HG03095 (cell line): ENCODE data around the gene CMIP.

Source experiments
- ATAC-seq: cut with Tn5 transposase; IDR thresholded peaks from one replicate; pipeline ENCODE4 v1.9.1; 2021; ENCODE audit warnings: moderate library complexity; ENCODE audit not compliant: unreplicated experiment

CMIP gene

GRCh38 chr16:81632392-81633146 lies 188.0 kb downstream of the CMIP start:
- no peak for ATAC-seq

- ATAC-seq, result no peak
These were observed 188.6 kb downstream of the CMIP start for GRCh38 chr16:81633147-81633619.

GRCh38 chr16:81633680-81634379 lies 189.2 kb downstream of the CMIP start:
- ATAC-seq, result no peak

- ATAC-seq, result no peak
These were observed 189.9 kb downstream of the CMIP start for GRCh38 chr16:81634380-81635062.

- ATAC-seq, result no peak
These were observed 190.7 kb downstream of the CMIP start for GRCh38 chr16:81635063-81635937.

GRCh38 chr16:81636298-81636993 lies 191.8 kb downstream of the CMIP start:
- no peak for ATAC-seq

GRCh38 chr16:81637336-81638235 lies 193.0 kb downstream of the CMIP start:
- no peak for ATAC-seq

GRCh38 chr16:81638286-81638945 lies 193.8 kb downstream of the CMIP start:
- ATAC-seq, result no peak

GRCh38 chr16:81639348-81639747 lies 194.7 kb downstream of the CMIP start:
- no peak for ATAC-seq

- no peak for ATAC-seq
These were observed 195.5 kb downstream of the CMIP start for GRCh38 chr16:81639931-81640680.

- ATAC-seq, result no peak
These were observed 196.1 kb downstream of the CMIP start for GRCh38 chr16:81640681-81641070.

GRCh38 chr16:81641395-81642106 lies 196.9 kb downstream of the CMIP start:
- ATAC-seq, result no peak

- ATAC-seq, result no peak
These were observed 197.5 kb downstream of the CMIP start for GRCh38 chr16:81642107-81642436.

- no peak for ATAC-seq
These were observed 198.3 kb downstream of the CMIP start for GRCh38 chr16:81642943-81643342.

GRCh38 chr16:81645266-81645694 lies 200.7 kb downstream of the CMIP start:
- no peak for ATAC-seq

- ATAC-seq, result no peak
These were observed 201.3 kb downstream of the CMIP start for GRCh38 chr16:81645925-81646324.

- ATAC-seq, result no peak
These were observed 202.0 kb downstream of the CMIP start for GRCh38 chr16:81646561-81646960.
